ENCODE measurements around the gene IL9R. TPM values are rescaled to one million over a fixed set of nuclear protein-coding genes. Genes with fewer than 3 reads are reported as not detected.
"Not testable (repeated sequence)": the region's sequence is repeated elsewhere in the genome, so short reads cannot be mapped to it uniquely, and the experiment has no call there.

IL9R gene
- total and polyA plus RNA-seq, 4 donors = 0.28 to 1.2 (median 0.51) TPM

GRCh38 chrX:155967653-155968325 is 29.7 kb upstream of the IL9R start:
- no peak for ATAC-seq (ENCODE audit: insufficient read depth, low FRiP score)
- TF ChIP-seq CTCF (IDR thresholded peaks at IDR 0.05; ENCODE audit: control extremely low read depth, extremely low read depth) = no peak
- Histone ChIP-seq H3K27me3 (ENCODE audit: control insufficient read depth in 3 of 3, insufficient read depth in 3 of 3, low read length in 2 of 3) (peaks cover 0 to 3% (median 0%) of the 10 kb centered on the region in 3 donors), H3K9ac (ENCODE audit: insufficient read depth in 1 of 2, low read length in 2 of 2) (no peak overlapping the region), H3K4me1 (ENCODE audit: control insufficient read depth in 5 of 5, insufficient read depth in 5 of 5, low read length in 5 of 5) (no peaks in the 10 kb centered on the region), H3K36me3 (ENCODE audit: control insufficient read depth in 4 of 4, insufficient read depth in 4 of 4, low read length in 4 of 4) (no peaks in the 10 kb centered on the region), H3K9me3 (ENCODE audit: control insufficient read depth in 4 of 4, insufficient read depth in 3 of 4, low read length in 3 of 4) (peaks cover 0 to 5% (median 3%) of the 10 kb centered on the region in 4 donors), H3K4me3 (no peak overlapping the region), H3K27ac (ENCODE audit: low read depth in 1 of 2, low read length in 1 of 2) (no peak overlapping the region)
- WGBS, 2 donors = 85% methylated on average over 3 of the region's 3 CpGs
- DNase-seq = no peak

GRCh38 chrX:155968326-155968661 is 29.2 kb upstream of the IL9R start:
- Histone ChIP-seq H3K4me1 (ENCODE audit: control insufficient read depth in 5 of 5, insufficient read depth in 5 of 5, low read length in 5 of 5) (no peaks in the 10 kb centered on the region), H3K27me3 (ENCODE audit: control insufficient read depth in 3 of 3, insufficient read depth in 3 of 3, low read length in 2 of 3) (peaks cover 0 to 3% (median 0%) of the 10 kb centered on the region in 3 donors), H3K9me3 (ENCODE audit: control insufficient read depth in 4 of 4, insufficient read depth in 3 of 4, low read length in 3 of 4) (peaks cover 0 to 4% (median 2%) of the 10 kb centered on the region in 4 donors), H3K36me3 (ENCODE audit: control insufficient read depth in 4 of 4, insufficient read depth in 4 of 4, low read length in 4 of 4) (no peaks in the 10 kb centered on the region), H3K27ac (ENCODE audit: low read depth in 1 of 2, low read length in 1 of 2) (no peak overlapping the region), H3K4me3 (no peak overlapping the region), H3K9ac (ENCODE audit: insufficient read depth in 1 of 2, low read length in 2 of 2) (no peak overlapping the region)
- ATAC-seq (ENCODE audit: insufficient read depth, low FRiP score) = no peak
- TF ChIP-seq CTCF (IDR thresholded peaks at IDR 0.05; ENCODE audit: control extremely low read depth, extremely low read depth) = no peak
- 55 to 65% methylated on average over 1 of the region's 1 CpG for WGBS, 2 donors
- DNase-seq = no peak

GRCh38 chrX:155968791-155969190 is 28.7 kb upstream of the IL9R start:
- Histone ChIP-seq H3K27me3 (ENCODE audit: control insufficient read depth in 3 of 3, insufficient read depth in 3 of 3, low read length in 2 of 3) (peaks cover 0 to under 1% (median 0%) of the 10 kb centered on the region in 3 donors), H3K4me3 (no peak overlapping the region), H3K9ac (ENCODE audit: insufficient read depth in 1 of 2, low read length in 2 of 2) (no peak overlapping the region), H3K4me1 (ENCODE audit: control insufficient read depth in 5 of 5, insufficient read depth in 5 of 5, low read length in 5 of 5) (no peaks in the 10 kb centered on the region), H3K9me3 (ENCODE audit: control insufficient read depth in 4 of 4, insufficient read depth in 3 of 4, low read length in 3 of 4) (peaks cover 0 to 4% (median 1%) of the 10 kb centered on the region in 4 donors), H3K36me3 (ENCODE audit: control insufficient read depth in 4 of 4, insufficient read depth in 4 of 4, low read length in 4 of 4) (no peaks in the 10 kb centered on the region), H3K27ac (ENCODE audit: low read depth in 1 of 2, low read length in 1 of 2) (no peak overlapping the region)
- no peak for TF ChIP-seq CTCF (IDR thresholded peaks at IDR 0.05; ENCODE audit: control extremely low read depth, extremely low read depth)
- no peak for DNase-seq
- WGBS, 2 donors = 41 to 44% methylated on average over 5 of the region's 5 CpGs
- no peak for ATAC-seq (ENCODE audit: insufficient read depth, low FRiP score)

- WGBS, 2 donors = 61 to 78% methylated on average over 5 of the region's 5 CpGs
- not testable (repeated sequence) for H3K36me3 ChIP-seq (ENCODE audit: control insufficient read depth in 4 of 4, insufficient read depth in 4 of 4, low read length in 4 of 4); H3K27ac ChIP-seq (ENCODE audit: low read depth in 1 of 2, low read length in 1 of 2); DNase-seq; H3K9me3 ChIP-seq (ENCODE audit: control insufficient read depth in 4 of 4, insufficient read depth in 3 of 4, low read length in 3 of 4); H3K9ac ChIP-seq (ENCODE audit: insufficient read depth in 1 of 2, low read length in 2 of 2); H3K4me1 ChIP-seq (ENCODE audit: control insufficient read depth in 5 of 5, insufficient read depth in 5 of 5, low read length in 5 of 5); H3K27me3 ChIP-seq (ENCODE audit: control insufficient read depth in 3 of 3, insufficient read depth in 3 of 3, low read length in 2 of 3); H3K4me3 ChIP-seq; ATAC-seq (ENCODE audit: insufficient read depth, low FRiP score)
Measured at GRCh38 chrX:155971658-155972057, 25.8 kb upstream of the IL9R start.

- 65 to 85% methylated on average over 6 to 7 of the region's 7 CpGs for WGBS, 2 donors
- H3K4me1 ChIP-seq (ENCODE audit: control insufficient read depth in 5 of 5, insufficient read depth in 5 of 5, low read length in 5 of 5); H3K9ac ChIP-seq (ENCODE audit: insufficient read depth in 1 of 2, low read length in 2 of 2); H3K36me3 ChIP-seq (ENCODE audit: control insufficient read depth in 4 of 4, insufficient read depth in 4 of 4, low read length in 4 of 4); H3K27ac ChIP-seq (ENCODE audit: low read depth in 1 of 2, low read length in 1 of 2); DNase-seq; H3K27me3 ChIP-seq (ENCODE audit: control insufficient read depth in 3 of 3, insufficient read depth in 3 of 3, low read length in 2 of 3); ATAC-seq (ENCODE audit: insufficient read depth, low FRiP score); H3K4me3 ChIP-seq; H3K9me3 ChIP-seq (ENCODE audit: control insufficient read depth in 4 of 4, insufficient read depth in 3 of 4, low read length in 3 of 4): not testable (repeated sequence)
Measured at GRCh38 chrX:155972241-155972640, 25.3 kb upstream of the IL9R start.
